OCI-LY3 (cell line): ENCODE data around the gene EXOC4.

Experiments
- H2AFZ ChIP-seq: fragments of 200-600, 300-600 bp; shearing (Covaris generic); 2 replicates; pipeline ENCODE4 v1.6.0; 2014; ENCODE audit warnings: antibody characterized with exemption, low read depth, low read length
- H3K27ac ChIP-seq: fragments of 200-600, 300-600 bp; sonication (generic); 2 replicates; pipeline ENCODE4 v1.5.1; 2014; ENCODE audit warnings: mild to moderate bottlenecking, low read length, moderate library complexity, mixed read lengths
- H3K27me3 ChIP-seq: fragments of 200-600, 300-600 bp; sonication (generic); 2 replicates; pipeline ENCODE4 v1.6.1; 2014; ENCODE audit warnings: low read depth, low read length, mixed read lengths
- H3K36me3 ChIP-seq: fragments of 200-600, 300-600 bp; sonication (generic); replicated peaks from 2 replicates; pipeline ENCODE3; 2014; ENCODE audit warnings: low read depth, low read length, mixed read lengths
- H3K4me1 ChIP-seq: fragments of 300-600, 200-600 bp; sonication (generic); 2 replicates; pipeline ENCODE4 v1.6.1; 2014; ENCODE audit warnings: low read length, mixed read lengths
- H3K4me2 ChIP-seq: fragments of 200-600, 300-600 bp; sonication (generic); 2 replicates; pipeline ENCODE4 v1.6.1; 2014; ENCODE audit warnings: low read length, mixed read lengths
- H3K4me3 ChIP-seq: fragments of 300-600, 200-600 bp; sonication (generic); 2 replicates; pipeline ENCODE4 v1.5.1; 2014; ENCODE audit warnings: antibody characterized with exemption, mild to moderate bottlenecking, low read length, moderate library complexity
- H3K79me2 ChIP-seq: fragments of 300-600, 200-600 bp; shearing (Covaris generic); 2 replicates; pipeline ENCODE4 v1.6.1; 2014; ENCODE audit warnings: mild to moderate bottlenecking, low read length, mixed read lengths
- H3K9ac ChIP-seq: fragments of 300-600, 200-600 bp; shearing (Covaris generic); 2 replicates; pipeline ENCODE4 v1.6.0; 2014; ENCODE audit warnings: mild to moderate bottlenecking, low read length, moderate library complexity
- H3K9me3 ChIP-seq: fragments of 200-600, 300-600 bp; shearing (Covaris generic); 2 replicates; pipeline ENCODE4 v1.6.1; 2014; ENCODE audit warnings: low read length, mixed read lengths; ENCODE audit not compliant: insufficient read depth
- H4K20me1 ChIP-seq: fragments of 200-600, 300-600 bp; sonication (generic); 2 replicates; pipeline ENCODE4 v1.6.1; 2016; ENCODE audit warnings: low read length, mixed read lengths; ENCODE audit not compliant: insufficient read depth
- CTCF ChIP-seq: fragments of 200-600, 300-600 bp; sonication (generic); IDR thresholded peaks from 2 replicates; pipeline ENCODE4 v1.5.1; 2014; ENCODE audit warnings: antibody characterized with exemption, low read length, low read depth
- EZH2phosphoT487 ChIP-seq: fragments of 200-600 bp; shearing (Covaris generic); IDR thresholded peaks from 2 replicates; pipeline ENCODE4 v1.6.1; 2018; ENCODE audit warnings: antibody characterized with exemption, mixed run types, low read depth

The EXOC4 gene

GRCh38 chr7:133497061-133497460 lies 244.2 kb downstream of the EXOC4 start:
- Histone ChIP-seq H2AFZ (no peak overlapping the region), H3K4me3 (no peak overlapping the region), H3K79me2 (no peaks in the 10 kb centered on the region), H3K9me3 (no peaks in the 10 kb centered on the region), H3K4me1 (no peaks in the 10 kb centered on the region), H3K9ac (no peak overlapping the region), H3K36me3 (no peaks in the 10 kb centered on the region), H4K20me1 (no peaks in the 10 kb centered on the region), H3K27ac (no peak overlapping the region), H3K27me3 (no peaks in the 10 kb centered on the region), H3K4me2 (no peak overlapping the region)
- no peak for TF ChIP-seq CTCF
- no peak for TF ChIP-seq EZH2phosphoT487

GRCh38 chr7:133501771-133502170 lies 248.9 kb downstream of the EXOC4 start:
- no peaks in the 10 kb centered on the region for H4K20me1 ChIP-seq
- TF ChIP-seq CTCF (no peak), EZH2phosphoT487 (no peak)
- H3K27ac ChIP-seq: no peak overlapping the region

GRCh38 chr7:133502498-133502897 lies 249.6 kb downstream of the EXOC4 start:
- TF ChIP-seq CTCF (no peak), EZH2phosphoT487 (no peak)
- no peak overlapping the region for H3K27ac ChIP-seq
- H3K4me3 ChIP-seq: no peak overlapping the region

More at GRCh38 chr7:133501771-133502170, 248.9 kb downstream of the EXOC4 start:
- no peaks in the 10 kb centered on the region for H3K4me1 ChIP-seq
- no peaks in the 10 kb centered on the region for H3K36me3 ChIP-seq
- H3K79me2 ChIP-seq: no peaks in the 10 kb centered on the region
- H3K27me3 ChIP-seq: no peaks in the 10 kb centered on the region
- H2AFZ ChIP-seq: no peak overlapping the region
- H3K9ac ChIP-seq: no peak overlapping the region
- no peaks in the 10 kb centered on the region for H3K9me3 ChIP-seq
- H3K4me2 ChIP-seq: no peak overlapping the region
- H3K4me3 ChIP-seq: no peak overlapping the region

GRCh38 chr7:133502972-133503371 lies 250.1 kb downstream of the EXOC4 start:
- Histone ChIP-seq H3K4me2 (no peak overlapping the region), H3K27me3 (no peaks in the 10 kb centered on the region), H3K4me3 (no peak overlapping the region), H3K9ac (no peak overlapping the region), H3K27ac (no peak overlapping the region), H3K36me3 (no peaks in the 10 kb centered on the region), H3K79me2 (no peaks in the 10 kb centered on the region), H2AFZ (no peak overlapping the region), H3K4me1 (no peaks in the 10 kb centered on the region), H3K9me3 (no peaks in the 10 kb centered on the region), H4K20me1 (no peaks in the 10 kb centered on the region)
- no peak for TF ChIP-seq CTCF
- no peak for TF ChIP-seq EZH2phosphoT487

More at GRCh38 chr7:133502498-133502897, 249.6 kb downstream of the EXOC4 start:
- no peaks in the 10 kb centered on the region for H3K27me3 ChIP-seq
- H3K9ac ChIP-seq: no peak overlapping the region
- H4K20me1 ChIP-seq: no peaks in the 10 kb centered on the region
- no peaks in the 10 kb centered on the region for H3K9me3 ChIP-seq
- no peaks in the 10 kb centered on the region for H3K4me1 ChIP-seq
- H3K79me2 ChIP-seq: no peaks in the 10 kb centered on the region
- no peak overlapping the region for H3K4me2 ChIP-seq
- no peaks in the 10 kb centered on the region for H3K36me3 ChIP-seq
- no peak overlapping the region for H2AFZ ChIP-seq
